CD14-positive monocyte (primary cell): ENCODE results near the gene ARHGAP12. TPM values are rescaled to one million over a fixed set of nuclear protein-coding genes. Genes with fewer than 3 reads are reported as not detected.

Experiments
- DNase-seq, 3 donors: peaks; one replicate each; pipeline ENCODE4 v3.0.0-alpha.2; 2011 to 2022
- H2AFZ ChIP-seq: 2 replicates; pipeline ENCODE4 v1.6.0; 2012; ENCODE audit warnings: mild to moderate bottlenecking, low read depth, low read length, inconsistent platforms; ENCODE audit not compliant: insufficient read depth, poor library complexity, severe bottlenecking
- H3K27ac ChIP-seq, 2 donors: 1 replicate in 1 of 2; 2 replicates in 1 of 2; pipeline ENCODE4 v1.5.1; 2012 to 2013; ENCODE audit warnings: low read length in 2 of 2, control low read depth in 1 of 2, inconsistent platforms in 1 of 2, low read depth in 1 of 2, mild to moderate bottlenecking in 1 of 2
- H3K27me3 ChIP-seq, 2 donors: one replicate each; pipeline versions ENCODE4 v1.6.0 to v1.6.1; 2011 to 2013; ENCODE audit warnings: low read length in 2 of 2; ENCODE audit not compliant: control insufficient read depth in 2 of 2, insufficient read depth in 2 of 2
- H3K36me3 ChIP-seq, 2 donors: replicated peaks in 1 of 2; 1 replicate in 1 of 2; 2 replicates in 1 of 2; pipeline versions ENCODE4 v1.5.1 to v1.6.1; 2012 to 2013; ENCODE audit warnings: low read length in 2 of 2, control low read depth in 1 of 2, inconsistent platforms in 1 of 2, mild to moderate bottlenecking in 1 of 2; ENCODE audit not compliant: insufficient read depth in 2 of 2, control insufficient read depth in 1 of 2
- H3K4me1 ChIP-seq, 2 donors: 1 replicate in 1 of 2; 2 replicates in 1 of 2; pipeline versions ENCODE4 v1.5.1 to v1.6.1; 2012 to 2013; ENCODE audit warnings: low read length in 2 of 2, control low read depth in 1 of 2, inconsistent platforms in 1 of 2, mild to moderate bottlenecking in 1 of 2, moderate library complexity in 1 of 2; ENCODE audit not compliant: insufficient read depth in 2 of 2, control insufficient read depth in 1 of 2
- H3K4me2 ChIP-seq: replicated peaks from 2 replicates; pipeline ENCODE3; 2012; ENCODE audit warnings: low read length, moderate library complexity, mild to moderate bottlenecking; ENCODE audit not compliant: poor library complexity, severe bottlenecking; ENCODE audit errors: extremely low read depth
- H3K4me3 ChIP-seq, 3 experiments: fragments of 200-600 bp in 1 of 3; sonication (generic) in 1 of 3; replicated peaks in 1 of 3; 1 replicate in 2 of 3; 2 replicates in 1 of 3; pipeline ENCODE4 v1.5.1; 2011 to 2013; ENCODE audit warnings: low read length in 3 of 3, mild to moderate bottlenecking in 3 of 3, control low read depth in 2 of 3, low read depth in 2 of 3, inconsistent platforms in 1 of 3, moderate library complexity in 1 of 3
- H3K79me2 ChIP-seq: 2 replicates; pipeline ENCODE4 v1.6.0; 2012; ENCODE audit warnings: mild to moderate bottlenecking, control low read depth, inconsistent platforms, low read length, moderate library complexity; ENCODE audit not compliant: insufficient read depth
- H3K9ac ChIP-seq: 2 replicates; pipeline ENCODE4 v1.6.0; 2017; ENCODE audit warnings: low read length, mild to moderate bottlenecking; ENCODE audit not compliant: insufficient read depth, poor library complexity, severe bottlenecking
- H3K9me3 ChIP-seq, 2 donors: replicated peaks in 1 of 2; 1 replicate in 1 of 2; 2 replicates in 1 of 2; pipeline versions ENCODE4 v1.5.1 to v1.6.1; 2012 to 2013; ENCODE audit warnings: low read length in 2 of 2, control low read depth in 1 of 2; ENCODE audit not compliant: control insufficient read depth in 1 of 2, insufficient read depth in 1 of 2
- H4K20me1 ChIP-seq: 2 replicates; pipeline ENCODE4 v1.6.0; 2012; ENCODE audit warnings: mild to moderate bottlenecking, low read length, control low read depth, moderate library complexity; ENCODE audit not compliant: insufficient read depth
- H3K27ac Mint-ChIP-seq, 7 donors: one replicate each; pipeline ENCODE4 v1.8.0; 2020; ENCODE audit warnings: mild to moderate bottlenecking in 7 of 7, mixed read lengths in 7 of 7, moderate library complexity in 6 of 7, inconsistent platforms in 2 of 7
- H3K27me3 Mint-ChIP-seq, 3 donors: one replicate each; pipeline ENCODE4 v1.8.0; 2021 to 2022; ENCODE audit warnings: low read depth in 3 of 3, mild to moderate bottlenecking in 3 of 3, mixed read lengths in 3 of 3, moderate library complexity in 3 of 3, inconsistent platforms in 1 of 3
- H3K36me3 Mint-ChIP-seq, 2 donors: one replicate each; pipeline ENCODE4 v1.8.0; 2020; ENCODE audit warnings: mixed read lengths in 2 of 2, inconsistent platforms in 1 of 2, mild to moderate bottlenecking in 1 of 2
- H3K4me1 Mint-ChIP-seq: one replicate; pipeline ENCODE4 v1.8.0; 2020; ENCODE audit warnings: mild to moderate bottlenecking, mixed read lengths
- H3K4me3 Mint-ChIP-seq, 2 donors: one replicate each; pipeline ENCODE4 v1.8.0; 2020; ENCODE audit warnings: mild to moderate bottlenecking in 2 of 2, mixed read lengths in 2 of 2, moderate library complexity in 1 of 2
- H3K9me3 Mint-ChIP-seq, 7 donors: one replicate each; pipeline ENCODE4 v1.8.0; 2020 to 2022; ENCODE audit warnings: mixed read lengths in 7 of 7, mild to moderate bottlenecking in 6 of 7, moderate library complexity in 6 of 7, inconsistent platforms in 2 of 7
- CTCF ChIP-seq: fragments of 200-600 bp; IDR thresholded peaks from one replicate; pipeline ENCODE4 v1.8.0; 2022; ENCODE audit warnings: antibody characterized with exemption, mild to moderate bottlenecking
- WGBS: methylation state at CpG from one replicate; pipeline ENCODE4 v1.1.5; 2013; ENCODE audit warnings: missing lambda C conversion rate; ENCODE audit not compliant: insufficient coverage; 5-methylcytosine and 5-hydroxymethylcytosine counted together
- intact Hi-C, 2 donors: fragments of 100-400 bp; cut with micrococcal nuclease; formaldehyde crosslinking; loops; one replicate each; pipeline versions ENCODE4 v1.15.0 to v1.15.1; 2023
- polyA plus RNA-seq, 3 donors: library from polyadenylated mRNA; depleted of rRNA in 1 of 3; unstranded in 2 of 3; stranded (reverse) in 1 of 3; fragments of 300-500 nt in 2 of 3; fragments of >200 nt in 1 of 3; fragmentation: Illumina TruSeq in 2 of 3; gene quantifications; 1 replicate in 2 of 3; 2 replicates in 1 of 3; pipeline ENCODE4 v1.2.3, GENCODE V29; 2012 to 2021

The ARHGAP12 gene
- polyA plus RNA-seq, 3 donors, result 3.2 to 15.5 (median 4.7) TPM

- no peak for TF ChIP-seq CTCF
- H3K27ac Mint-ChIP-seq, result no peak overlapping the region
- Histone ChIP-seq H3K9ac (no peak overlapping the region), H4K20me1 (no peaks in the 10 kb centered on the region), H3K9me3 (no peaks in the 10 kb centered on the region), H3K4me3 (no peak overlapping the region), H3K4me1 (no peaks in the 10 kb centered on the region), H3K27ac (no peak overlapping the region), H3K36me3 (peaks cover 14 to 69% of the 10 kb centered on the region in 2 donors), H2AFZ (no peak overlapping the region), H3K27me3 (no peaks in the 10 kb centered on the region), H3K79me2 (no peaks in the 10 kb centered on the region), H3K4me2 (no peak overlapping the region)
- H3K4me3 Mint-ChIP-seq, result no peak overlapping the region
- no peak for DNase-seq
- intact Hi-C loops, result no loop called here
- no peaks in the 10 kb centered on the region for H3K9me3 Mint-ChIP-seq
- H3K27me3 Mint-ChIP-seq, result no peaks in the 10 kb centered on the region
- no CpG with 5 or more reads among the region's 3 CpGs for WGBS
- no peaks in the 10 kb centered on the region for H3K4me1 Mint-ChIP-seq
- peaks cover 37 to 48% of the 10 kb centered on the region in 2 donors for H3K36me3 Mint-ChIP-seq
Measured at GRCh38 chr10:31820778-31821369, 107.8 kb downstream of the ARHGAP12 start.

GRCh38 chr10:31820096-31820495 lies 108.5 kb downstream of the ARHGAP12 start:
- no peak overlapping the region for H3K27ac Mint-ChIP-seq
- no peak for TF ChIP-seq CTCF

More at GRCh38 chr10:31820096-31820495, 108.5 kb downstream of the ARHGAP12 start:
- H3K4me1 ChIP-seq, result no peaks in the 10 kb centered on the region
- H3K4me3 ChIP-seq, result no peak overlapping the region
- Mint-ChIP-seq H3K4me3 (no peak overlapping the region), H3K27me3 (no peaks in the 10 kb centered on the region), H3K36me3 (peaks cover 39 to 43% of the 10 kb centered on the region in 2 donors), H3K9me3 (no peaks in the 10 kb centered on the region), H3K4me1 (no peaks in the 10 kb centered on the region)
- no peak overlapping the region for H2AFZ ChIP-seq
- no peak overlapping the region for H3K4me2 ChIP-seq
- no peaks in the 10 kb centered on the region for H3K9me3 ChIP-seq
- no peak for DNase-seq
- peaks cover 14 to 68% of the 10 kb centered on the region in 2 donors for H3K36me3 ChIP-seq
- no peak overlapping the region for H3K9ac ChIP-seq
- no peak overlapping the region for H3K27ac ChIP-seq
- no peaks in the 10 kb centered on the region for H3K27me3 ChIP-seq
- no peaks in the 10 kb centered on the region for H3K79me2 ChIP-seq
- no peaks in the 10 kb centered on the region for H4K20me1 ChIP-seq
- intact Hi-C loops, result no loop called here
